Activated B cell treated with CpG ODN at 0.5 μM for 24 hours (primary cell): ENCODE results near the gene SLC17A1. TPM values are rescaled to one million over a fixed set of nuclear protein-coding genes. Genes with fewer than 3 reads are reported as not detected.

Experiments
- ATAC-seq: fragments of 200-7000 bp; cut with Tn5 transposase; one replicate; pipeline ENCODE4 v1.10.0; 2021; ENCODE audit warnings: low read depth, mild to moderate bottlenecking, moderate library complexity
- CTCF ChIA-PET: fragments of 350-600 bp; sonication (Branson Sonifier 250); formaldehyde crosslinking; loops from one replicate; lab custom pipeline; 2021; ENCODE audit warnings: antibody characterized with exemption; lab: Charles Lee
- POLR2A ChIA-PET: fragments of 350-600 bp; sonication (Branson Sonifier 250); formaldehyde crosslinking; loops from one replicate; lab custom pipeline; 2021; ENCODE audit warnings: antibody characterized with exemption; lab: Charles Lee
- DNase-seq: peaks from one replicate; pipeline ENCODE4 v3.0.0; 2022
- H3K27ac Mint-ChIP-seq: one replicate; pipeline ENCODE4 v1.8.0; 2020; ENCODE audit warnings: mixed read lengths
- H3K27me3 Mint-ChIP-seq: one replicate; pipeline ENCODE4 v1.8.0; 2021; ENCODE audit warnings: mixed read lengths
- H3K36me3 Mint-ChIP-seq: one replicate; pipeline ENCODE4 v1.8.0; 2021; ENCODE audit warnings: low read depth, mixed read lengths
- H3K4me1 Mint-ChIP-seq: one replicate; pipeline ENCODE4 v1.8.0; 2021; ENCODE audit warnings: mixed read lengths
- H3K4me3 Mint-ChIP-seq: one replicate; pipeline ENCODE4 v1.8.0; 2020; ENCODE audit warnings: mild to moderate bottlenecking, mixed read lengths
- H3K9me3 Mint-ChIP-seq: one replicate; pipeline ENCODE4 v1.8.0; 2020; ENCODE audit warnings: mixed read lengths
- CTCF ChIP-seq: fragments of 200-600 bp; IDR thresholded peaks from one replicate; pipeline ENCODE4 v1.8.0; 2022; ENCODE audit warnings: antibody characterized with exemption, mild to moderate bottlenecking
- intact Hi-C: fragments of 100-400 bp; cut with micrococcal nuclease; formaldehyde crosslinking; loops from one replicate; pipeline ENCODE4 v1.15.1; 2024
- total RNA-seq: library from RNA; stranded (reverse); gene quantifications from 2 replicates; pipeline ENCODE4 v1.2.3, GENCODE V29; 2022

The SLC17A1 gene
- not detected in 2 replicates for total RNA-seq

- intact Hi-C loops: no loop called here
- CTCF ChIA-PET: no interaction called here
- H3K9me3 Mint-ChIP-seq: no peaks in the 10 kb centered on the region
- H3K4me3 Mint-ChIP-seq: no peak within 1 kb of the TSS
- H3K4me1 Mint-ChIP-seq: no peaks in the 10 kb centered on the region
- no peak for DNase-seq
- POLR2A ChIA-PET: no interaction called here
- no peak for ATAC-seq
- TF ChIP-seq CTCF: no peak
- peaks cover 14% of the 10 kb centered on the region for H3K27me3 Mint-ChIP-seq
- no peaks in the 10 kb centered on the region for H3K36me3 Mint-ChIP-seq
- no peak within 1 kb of the TSS for H3K27ac Mint-ChIP-seq
Observed at GRCh38 chr6:25831532-25832306, at the start of gene SLC17A1. TSS of gene SLC17A1 (minus strand) at chr6:25832052. CDS start at chr6:25830557, 1,495 bp downstream.

- Mint-ChIP-seq H3K36me3 (no peaks in the 10 kb centered on the region), H3K4me3 (no peak overlapping the region), H3K9me3 (no peaks in the 10 kb centered on the region), H3K27me3 (peaks cover 13% of the 10 kb centered on the region), H3K4me1 (peaks cover 8% of the 10 kb centered on the region), H3K27ac (no peak overlapping the region)
- DNase-seq (no peak), ATAC-seq (no peak)
- intact Hi-C loops: no loop called here
- ChIA-PET CTCF (no interaction called here), POLR2A (no interaction called here)
- TF ChIP-seq CTCF: no peak
Observed at GRCh38 chr6:25880601-25881000, 48.7 kb upstream of the SLC17A1 start.

GRCh38 chr6:25878721-25879322, 47.0 kb upstream of the SLC17A1 start:
- H3K4me3 Mint-ChIP-seq: no peak overlapping the region
- DNase-seq: no peak
- H3K27ac Mint-ChIP-seq: no peak overlapping the region
- no peak for TF ChIP-seq CTCF
- H3K27me3 Mint-ChIP-seq: peaks cover 14% of the 10 kb centered on the region
- H3K4me1 Mint-ChIP-seq: peaks cover 8% of the 10 kb centered on the region
- ChIA-PET CTCF (no interaction called here), POLR2A (no interaction called here)
- intact Hi-C loops: no loop called here
- no peak for ATAC-seq
- H3K9me3 Mint-ChIP-seq: no peaks in the 10 kb centered on the region
- H3K36me3 Mint-ChIP-seq: no peaks in the 10 kb centered on the region

GRCh38 chr6:25875926-25876602, 44.2 kb upstream of the SLC17A1 start:
- H3K27ac Mint-ChIP-seq: no peak overlapping the region
- no peak for ATAC-seq
- POLR2A ChIA-PET: no interaction called here
- H3K36me3 Mint-ChIP-seq: no peaks in the 10 kb centered on the region
- intact Hi-C loops: no loop called here
- no peak for DNase-seq
- CTCF ChIA-PET: no interaction called here
- no peak for TF ChIP-seq CTCF
- no peak overlapping the region for H3K4me3 Mint-ChIP-seq
- no peaks in the 10 kb centered on the region for H3K9me3 Mint-ChIP-seq
- H3K4me1 Mint-ChIP-seq: no peaks in the 10 kb centered on the region
- H3K27me3 Mint-ChIP-seq: peaks cover 14% of the 10 kb centered on the region

GRCh38 chr6:25875563-25875905, 43.7 kb upstream of the SLC17A1 start:
- ATAC-seq (no peak), DNase-seq (no peak)
- no peaks in the 10 kb centered on the region for H3K36me3 Mint-ChIP-seq
- no peak overlapping the region for H3K4me3 Mint-ChIP-seq
- ChIA-PET POLR2A (no interaction called here), CTCF (no interaction called here)
- intact Hi-C loops: no loop called here
- H3K27me3 Mint-ChIP-seq: peaks cover 14% of the 10 kb centered on the region
- no peak overlapping the region for H3K27ac Mint-ChIP-seq
- no peak for TF ChIP-seq CTCF
- H3K4me1 Mint-ChIP-seq: no peaks in the 10 kb centered on the region
- H3K9me3 Mint-ChIP-seq: no peaks in the 10 kb centered on the region
